AG10803 (cell line): ENCODE data around the gene CLPTM1.

Experiments used
- DNase-seq: peaks from one replicate; pipeline ENCODE4 v3.0.0; 2010; ENCODE audit warnings: low read depth
- H3K4me3 ChIP-seq: 2 replicates; pipeline ENCODE4 v1.5.1; 2011; ENCODE audit warnings: mild to moderate bottlenecking, low read length, control low read depth
- TF ChIP-seq, protein P1 (sequence below): conservative IDR thresholded peaks from 2 replicates; pipeline ENCODE4 v1.5.1; 2011; ENCODE audit warnings: mild to moderate bottlenecking, low read length, control low read depth, inconsistent platforms

CLPTM1 gene

DNA sequence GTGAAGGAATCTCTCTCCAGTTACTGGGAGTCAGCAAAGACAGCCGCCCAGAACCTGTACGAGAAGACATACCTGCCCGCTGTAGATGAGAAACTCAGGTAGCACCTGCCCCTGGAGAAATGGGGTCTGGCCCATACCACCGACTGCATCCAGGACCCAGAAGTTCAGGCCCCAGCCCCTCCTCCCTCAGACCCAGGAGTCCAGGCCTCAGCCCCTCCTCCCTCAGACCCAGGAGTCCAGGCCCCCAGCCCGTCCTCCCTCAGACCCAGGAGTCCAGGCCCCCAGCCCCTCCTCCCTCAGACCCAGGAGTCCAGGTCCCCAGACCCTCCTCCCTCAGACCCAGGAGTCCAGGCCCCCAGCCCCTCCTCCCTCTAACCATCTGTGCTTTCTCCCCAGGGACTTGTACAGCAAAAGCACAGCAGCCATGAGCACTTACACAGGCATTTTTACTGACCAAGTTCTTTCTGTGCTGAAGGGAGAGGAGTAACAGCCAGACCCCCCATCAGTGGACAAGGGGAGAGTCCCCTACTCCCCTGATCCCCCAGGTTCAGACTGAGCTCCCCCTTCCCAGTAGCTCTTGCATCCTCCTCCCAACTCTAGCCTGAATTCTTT is 6.3 kb upstream of the CLPTM1 start:
- TF ChIP-seq, protein P1, sequence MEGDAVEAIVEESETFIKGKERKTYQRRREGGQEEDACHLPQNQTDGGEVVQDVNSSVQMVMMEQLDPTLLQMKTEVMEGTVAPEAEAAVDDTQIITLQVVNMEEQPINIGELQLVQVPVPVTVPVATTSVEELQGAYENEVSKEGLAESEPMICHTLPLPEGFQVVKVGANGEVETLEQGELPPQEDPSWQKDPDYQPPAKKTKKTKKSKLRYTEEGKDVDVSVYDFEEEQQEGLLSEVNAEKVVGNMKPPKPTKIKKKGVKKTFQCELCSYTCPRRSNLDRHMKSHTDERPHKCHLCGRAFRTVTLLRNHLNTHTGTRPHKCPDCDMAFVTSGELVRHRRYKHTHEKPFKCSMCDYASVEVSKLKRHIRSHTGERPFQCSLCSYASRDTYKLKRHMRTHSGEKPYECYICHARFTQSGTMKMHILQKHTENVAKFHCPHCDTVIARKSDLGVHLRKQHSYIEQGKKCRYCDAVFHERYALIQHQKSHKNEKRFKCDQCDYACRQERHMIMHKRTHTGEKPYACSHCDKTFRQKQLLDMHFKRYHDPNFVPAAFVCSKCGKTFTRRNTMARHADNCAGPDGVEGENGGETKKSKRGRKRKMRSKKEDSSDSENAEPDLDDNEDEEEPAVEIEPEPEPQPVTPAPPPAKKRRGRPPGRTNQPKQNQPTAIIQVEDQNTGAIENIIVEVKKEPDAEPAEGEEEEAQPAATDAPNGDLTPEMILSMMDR, result no peak
- H3K4me3 ChIP-seq, result no peak overlapping the region
- DNase-seq, result peak; percentile 18

DNA sequence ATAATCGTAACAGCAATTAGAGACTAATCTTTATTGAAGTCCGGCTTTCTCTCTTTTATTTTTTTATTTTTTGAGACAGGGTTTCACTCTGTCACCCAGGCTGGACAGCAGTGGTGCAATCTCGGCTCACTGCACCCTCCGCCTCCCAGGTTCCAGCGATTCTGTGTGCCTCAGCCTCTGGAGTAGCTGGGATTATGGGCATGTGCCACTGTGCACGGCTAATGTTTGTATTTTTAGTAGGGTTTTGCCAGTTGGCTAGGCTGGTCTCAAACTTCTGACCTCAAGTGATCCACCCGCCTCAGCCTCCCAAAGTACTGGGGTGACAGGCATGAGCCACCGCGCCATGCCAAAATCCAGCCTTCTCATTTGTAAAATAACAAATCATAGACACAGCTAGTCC is 5.6 kb upstream of the CLPTM1 start:
- TF ChIP-seq, protein P1, result no peak
- DNase-seq, result no peak
- H3K4me3 ChIP-seq, result no peak overlapping the region

DNA sequence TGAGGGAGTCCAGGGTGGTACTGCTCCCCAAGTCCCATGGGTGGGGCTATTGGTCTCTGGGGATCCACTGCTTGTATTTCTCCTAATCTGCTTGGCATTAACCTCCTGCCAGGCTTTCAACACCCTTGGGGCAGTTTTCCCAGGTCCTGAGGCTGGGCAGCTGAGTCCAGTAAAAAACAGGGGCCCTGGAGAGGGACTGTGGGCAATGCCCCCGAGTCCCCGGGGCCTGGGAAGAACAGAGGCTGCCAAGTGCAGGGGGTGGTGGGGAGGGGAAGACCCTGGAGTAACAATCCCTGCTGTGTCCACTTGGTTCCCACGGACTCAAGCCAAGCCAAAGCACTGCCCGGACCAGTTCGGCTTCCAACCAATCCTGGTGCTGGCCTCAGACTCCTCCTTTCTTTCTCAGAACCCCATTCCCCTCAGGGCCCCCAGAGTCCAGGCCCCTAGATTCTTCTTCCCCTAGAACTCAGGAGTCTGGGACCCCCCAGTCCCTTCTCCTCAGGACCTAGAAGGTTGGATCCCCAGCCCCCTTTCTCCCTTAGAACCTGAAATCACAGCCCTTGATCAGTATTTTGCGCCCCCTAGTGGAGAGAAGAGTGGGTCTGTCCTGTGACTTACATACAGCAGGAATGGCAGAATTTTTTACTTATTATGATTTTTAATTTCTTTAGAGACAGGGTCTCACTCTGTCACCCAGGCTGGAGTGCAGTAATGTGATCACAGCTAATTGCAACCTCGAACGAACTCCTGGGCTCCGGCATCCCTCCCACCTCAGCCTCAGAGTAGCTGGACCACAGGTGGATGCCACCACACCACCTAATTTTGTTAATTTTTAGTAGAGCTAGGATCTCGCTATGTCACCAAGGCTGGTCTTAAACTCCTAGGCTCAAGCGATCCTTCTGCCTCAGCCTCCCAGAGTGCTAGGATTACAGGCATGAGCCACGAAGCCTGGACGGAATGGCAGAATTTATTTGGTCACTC is 3.7 kb upstream of the CLPTM1 start:
- TF ChIP-seq, protein P1, result peak; percentile 84
- no peak overlapping the region for H3K4me3 ChIP-seq
- peak; percentile 78 for DNase-seq

DNA sequence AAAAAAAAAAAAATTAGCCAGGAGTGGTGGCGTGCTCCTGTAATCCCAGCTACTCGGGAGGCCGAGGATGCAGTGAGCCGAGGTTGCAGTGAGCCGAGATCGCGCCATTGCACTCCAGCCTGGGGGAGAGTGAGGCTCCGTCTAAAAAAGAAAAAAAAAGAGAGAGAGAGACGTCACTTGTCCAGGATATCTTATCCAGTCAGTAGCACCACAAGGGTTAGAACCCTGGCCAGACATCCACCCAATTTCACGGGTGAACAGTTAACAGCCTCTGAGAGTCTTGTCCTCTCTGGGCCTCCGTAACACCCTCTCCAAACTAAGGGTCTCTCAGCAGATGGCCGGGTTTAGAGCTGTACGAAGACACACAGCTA is 917 bp upstream of the CLPTM1 start:
- H3K4me3 ChIP-seq, result peak overlapping the region; percentile 81
- TF ChIP-seq, protein P1, result no peak
- DNase-seq, result no peak

DNA sequence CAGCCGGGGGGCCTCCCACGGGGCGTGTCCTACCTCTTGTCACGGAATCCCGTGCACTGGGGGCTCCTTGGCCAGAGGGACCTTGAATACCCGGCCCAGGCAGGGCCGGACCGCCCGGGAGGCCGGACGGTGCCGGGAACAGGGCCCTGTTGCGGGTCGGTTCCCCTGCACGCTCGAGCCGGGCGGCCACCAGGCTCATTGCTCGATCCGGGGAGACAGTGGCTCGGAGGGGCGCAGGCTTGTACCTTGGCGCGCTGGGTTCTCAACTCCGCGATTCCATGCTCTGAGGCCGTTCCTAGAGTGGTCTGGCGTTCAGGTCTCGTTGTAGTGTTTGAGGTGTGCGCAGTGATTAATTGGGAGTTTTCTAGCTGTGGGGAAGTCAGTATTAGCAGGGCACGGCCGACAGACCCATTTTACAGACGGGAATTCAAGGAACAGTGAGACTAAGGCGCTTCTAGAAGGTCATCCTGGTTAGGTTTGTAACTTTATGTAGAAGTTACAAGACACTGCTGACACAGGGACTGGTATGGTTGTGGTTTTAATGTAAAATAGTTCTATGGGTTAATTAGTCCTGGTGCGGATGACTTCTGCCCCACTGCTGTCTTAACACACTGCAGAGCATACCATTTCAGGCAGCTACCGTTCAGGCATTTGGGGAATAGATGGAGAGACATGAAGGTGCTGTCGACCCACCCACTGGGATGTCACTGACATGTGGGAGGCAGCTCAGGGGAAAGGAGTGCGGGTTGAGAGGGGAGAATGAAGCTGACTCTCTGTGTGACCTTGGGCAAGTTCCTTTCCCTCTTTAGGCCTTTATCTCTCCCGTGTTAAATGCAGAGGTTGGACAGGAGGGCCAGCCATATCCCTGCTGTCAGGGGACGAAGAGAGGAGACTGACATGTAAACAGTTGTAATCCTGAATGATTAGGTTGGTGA is 592 bp downstream of the CLPTM1 start:
- H3K4me3 ChIP-seq, result peak overlapping the region; percentile 94
- DNase-seq, result peak; percentile 8
- TF ChIP-seq, protein P1, result no peak

DNA sequence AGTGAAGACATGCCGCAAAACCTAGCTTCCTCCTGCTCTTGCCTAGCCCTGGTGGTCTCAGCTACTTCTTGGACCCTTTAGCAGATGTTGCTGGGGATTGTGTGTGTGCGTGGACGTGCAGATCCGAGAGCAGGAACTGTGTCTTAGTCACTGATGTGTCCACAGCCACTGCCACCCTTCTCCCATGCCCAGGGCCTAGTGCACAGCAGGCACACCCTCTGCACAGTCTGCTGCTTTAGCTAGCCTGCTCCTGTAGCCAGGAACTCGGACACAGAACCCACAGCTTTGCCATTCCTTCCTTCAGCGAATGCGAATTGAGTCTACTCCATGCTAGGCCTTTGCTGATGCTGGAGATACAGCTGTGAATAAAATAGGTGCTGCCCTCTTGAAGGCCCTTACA is 2.3 kb downstream of the CLPTM1 start:
- TF ChIP-seq, protein P1, result no peak
- DNase-seq, result no peak
- H3K4me3 ChIP-seq, result no peak overlapping the region
